D721Med (cell line): ENCODE measurements around the gene RGS5.
A peak's percentile ranks its signal among the peaks of the same experiment; 100 is the strongest.

Experiments
- DNase-seq: peaks from one replicate; pipeline ENCODE4 v3.0.0; 2011; ENCODE audit warnings: low spot score; ENCODE audit not compliant: insufficient read length
- FAIRE-seq: peaks from 2 replicates; lab custom pipeline; 2011; peaks lifted over from hg19 to GRCh38; lab: Jason Lieb, UNC
- CTCF ChIP-seq: IDR thresholded peaks from 2 replicates; pipeline ENCODE4 v1.5.1; 2012; ENCODE audit warnings: mild to moderate bottlenecking, control low read depth; ENCODE audit not compliant: insufficient read depth; ENCODE audit errors: missing control alignments

RGS5 gene

DNA sequence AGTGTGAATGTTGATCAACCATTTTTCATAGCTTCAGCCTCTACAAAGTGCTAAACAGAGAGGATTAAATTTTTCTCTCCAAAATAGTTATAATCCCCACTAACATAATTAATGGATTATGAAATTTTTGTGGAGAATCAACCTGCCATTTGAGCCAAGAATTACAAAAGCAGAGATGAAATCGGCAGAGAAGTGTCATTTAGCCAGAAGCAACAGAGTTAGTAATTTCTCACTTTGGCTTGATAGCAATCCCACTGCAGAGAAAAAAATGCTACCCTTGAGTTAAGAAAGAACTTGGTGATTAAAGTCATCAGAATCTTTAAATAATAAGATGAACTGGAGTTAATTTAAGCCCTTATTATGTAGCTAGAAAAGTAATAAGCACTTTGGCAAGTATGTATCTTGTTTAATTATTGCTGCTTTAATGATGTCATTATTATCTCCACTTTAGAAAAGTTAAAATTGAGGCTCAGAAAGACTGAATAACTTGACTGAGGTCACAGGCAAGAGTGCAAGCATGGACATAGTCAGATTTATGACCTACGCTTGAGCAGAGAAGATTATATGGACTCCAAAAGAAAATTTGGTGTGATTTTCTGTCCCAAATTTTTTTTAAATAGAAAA is 96.2 kb downstream of the RGS5 start:
- DNase-seq (no peak), FAIRE-seq (peak; percentile 88)
- TF ChIP-seq CTCF = no peak

GRCh38 chr1:163104385-163105099 is 98.2 kb downstream of the RGS5 start:
- DNase-seq (no peak), FAIRE-seq (no peak)
- TF ChIP-seq CTCF = no peak

DNA sequence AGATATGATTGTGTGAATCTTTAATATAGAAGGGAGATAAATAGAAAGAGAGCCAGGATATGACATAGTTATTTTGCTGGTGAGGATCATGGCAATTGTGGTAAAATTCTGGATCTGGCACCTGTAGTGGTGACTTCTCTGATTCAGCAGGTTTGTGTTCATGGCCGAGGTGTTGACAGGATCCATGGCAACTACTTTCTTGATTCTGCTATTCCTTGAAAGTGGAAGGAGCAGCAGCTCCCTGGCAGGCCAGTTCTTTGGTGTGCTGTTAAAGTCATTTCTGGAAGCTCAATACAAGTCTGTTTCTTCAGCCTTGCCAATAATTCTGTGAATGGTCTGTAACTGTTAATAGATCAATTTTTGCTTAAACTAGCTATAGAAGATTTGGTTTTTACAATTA is 100.1 kb downstream of the RGS5 start:
- FAIRE-seq (no peak), DNase-seq (no peak)
- TF ChIP-seq CTCF = no peak

DNA sequence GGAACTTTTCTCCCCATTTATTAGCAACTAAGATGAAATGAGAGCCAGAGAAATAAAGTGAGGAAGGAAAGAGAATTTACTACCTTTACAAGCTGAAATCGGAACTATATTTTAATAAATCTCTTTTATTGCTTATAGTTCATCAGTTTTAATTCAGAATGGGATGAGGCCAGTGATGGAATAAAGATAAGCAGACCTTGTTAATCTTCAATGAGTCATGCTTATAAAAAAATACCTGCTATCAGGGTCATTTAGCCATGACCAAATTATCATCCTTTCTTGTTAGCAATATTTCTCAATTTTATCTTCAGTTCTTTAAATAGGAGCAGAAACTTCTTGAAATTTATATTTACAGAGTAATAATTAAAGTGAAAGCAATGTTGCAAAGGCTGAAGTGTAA is 107.5 kb downstream of the RGS5 start:
- no peak for TF ChIP-seq CTCF
- FAIRE-seq = no peak

GRCh38 chr1:163094589-163094988 is 108.1 kb downstream of the RGS5 start:
- DNase-seq (no peak), FAIRE-seq (peak; percentile 16)
- no peak for TF ChIP-seq CTCF

More for the DNA sequence above, 107.5 kb downstream of the RGS5 start:
- no peak for DNase-seq

DNA sequence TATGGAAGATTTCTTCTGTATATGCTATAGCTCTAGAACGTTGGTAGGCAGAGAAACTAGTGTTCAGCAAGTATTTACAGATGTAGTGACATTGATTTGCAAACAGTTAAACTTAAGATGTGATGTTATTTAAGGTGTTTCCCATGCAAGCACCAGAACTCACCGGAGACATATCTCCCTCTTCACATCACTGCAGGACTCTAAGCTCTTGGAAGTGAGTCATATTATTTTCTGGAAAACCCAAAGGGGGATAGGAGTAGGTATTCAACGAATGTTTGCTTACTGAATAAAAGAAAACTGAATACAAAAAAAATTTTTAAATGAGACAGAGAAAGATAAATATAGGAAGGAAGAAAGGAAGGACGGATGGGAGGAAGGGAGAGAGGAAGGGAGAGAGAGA is 108.5 kb downstream of the RGS5 start:
- TF ChIP-seq CTCF = no peak
- FAIRE-seq = peak; percentile 21
- no peak for DNase-seq

DNA sequence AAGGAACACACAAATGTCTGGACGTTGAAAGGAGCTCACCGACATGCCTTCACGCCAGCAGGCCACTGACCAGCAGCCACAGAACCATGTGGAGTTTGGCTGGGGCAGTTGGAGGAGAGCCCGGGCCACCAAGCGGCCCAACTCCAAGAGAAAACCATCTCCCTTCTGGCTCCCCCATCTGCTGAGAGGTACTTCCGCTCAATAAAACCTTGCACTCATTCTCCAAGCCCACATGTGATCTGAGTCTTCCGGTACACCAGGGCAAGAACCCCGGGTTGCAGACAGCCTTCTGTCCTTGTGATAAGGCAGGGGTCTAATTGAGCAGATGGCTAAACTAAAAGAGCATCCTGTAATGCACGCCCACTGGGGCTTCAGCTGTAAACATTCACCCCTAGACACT is 109.1 kb downstream of the RGS5 start:
- no peak for TF ChIP-seq CTCF
- no peak for FAIRE-seq

More for the DNA sequence above, 109.1 kb downstream of the RGS5 start:
- DNase-seq = no peak
